HepG2 (cell line): ENCODE data around the gene CKAP5. TPM values are rescaled to one million over a fixed set of nuclear protein-coding genes. Genes with fewer than 3 reads are reported as not detected.
A peak's percentile ranks its signal among the peaks of the same experiment; 100 is the strongest.

Source experiments
- ATAC-seq: fragments of 200-7000 bp; cut with Tn5 transposase; 3 replicates; pipeline ENCODE4 v1.9.1; 2020; ENCODE audit warnings: mild to moderate bottlenecking, moderate library complexity
- BruUV-seq: library from RNA; stranded (reverse); fragments of 400-500 nt; replicated peaks from 2 replicates; lab custom pipeline; 2021; lab: Mats Ljungman, UMichigan
- CTCF ChIA-PET: fragments of 300-600 bp; formaldehyde crosslinking; extraction: SDS; loops from one replicate; lab custom pipeline; 2021; ENCODE audit warnings: low total read pairs, inconsistent platforms, low intra/inter-chr PET ratio; lab: Yijun Ruan, JAX
- POLR2A ChIA-PET: fragments of 350-600 bp; sonication (Branson Sonifier 250); formaldehyde crosslinking; loops from one replicate; lab custom pipeline; 2020; ENCODE audit warnings: antibody characterized with exemption, inconsistent platforms; lab: Yijun Ruan, JAX
- DNase-seq: peaks from one replicate; pipeline ENCODE4 v3.0.0-alpha.2; 2015; ENCODE audit warnings: low spot score
- FAIRE-seq: peaks from 3 replicates; lab custom pipeline; 2011; peaks lifted over from hg19 to GRCh38; lab: Jason Lieb, UNC
- H2AFZ ChIP-seq: one replicate; pipeline ENCODE4 v1.6.1; 2011; ENCODE audit warnings: low read length, inconsistent platforms
- H3K27ac ChIP-seq: fragments of 300-600 bp; 3 replicates; pipeline ENCODE4 v1.8.0; 2011; ENCODE audit warnings: mixed run types, mild to moderate bottlenecking, mixed read lengths, low read length, inconsistent platforms; ENCODE audit not compliant: insufficient read depth; ENCODE audit errors: extremely low read length
- H3K27me3 ChIP-seq, 2 experiments: fragments of 200-600 bp in 1 of 2; 2 replicates in 1 of 2; 3 replicates in 1 of 2; pipeline versions ENCODE4 v1.6.0 to v1.8.0; 2011; ENCODE audit warnings: low read length in 2 of 2, mild to moderate bottlenecking in 2 of 2, moderate library complexity in 2 of 2, inconsistent platforms in 1 of 2; ENCODE audit not compliant: insufficient read depth in 2 of 2, control insufficient read depth in 1 of 2
- H3K36me3 ChIP-seq, 2 experiments: fragments of 200-600 bp in 1 of 2; replicated peaks in 1 of 2; 2 replicates in 1 of 2; 3 replicates in 1 of 2; pipeline versions ENCODE4 v1.5.1 to v1.8.0; 2011; ENCODE audit warnings: low read length in 2 of 2, inconsistent platforms in 1 of 2; ENCODE audit not compliant: insufficient read depth in 2 of 2, control insufficient read depth in 1 of 2
- H3K4me1 ChIP-seq: 2 replicates; pipeline ENCODE4 v1.5.1; 2012; ENCODE audit warnings: low read length, inconsistent platforms; ENCODE audit not compliant: insufficient read depth
- H3K4me2 ChIP-seq: 2 replicates; pipeline ENCODE4 v1.6.0; 2011; ENCODE audit warnings: low read depth, low read length, inconsistent platforms
- H3K4me3 ChIP-seq, 3 experiments: fragments of 200-600 bp in 1 of 3; sonication (generic), shearing (Covaris generic) in 1 of 3; replicated peaks in 1 of 3; 2 replicates each; pipeline ENCODE4 v1.5.1; 2011 to 2016; ENCODE audit warnings: low read length in 3 of 3, inconsistent platforms in 2 of 3, low read depth in 2 of 3, mild to moderate bottlenecking in 2 of 3, control low read depth in 1 of 3, mixed read lengths in 1 of 3; ENCODE audit not compliant: insufficient read depth in 1 of 3
- H3K79me2 ChIP-seq: one replicate; pipeline ENCODE4 v1.6.1; 2011; ENCODE audit warnings: low read length, inconsistent platforms; ENCODE audit not compliant: insufficient read depth
- H3K9ac ChIP-seq: 2 replicates; pipeline ENCODE4 v1.6.0; 2011; ENCODE audit warnings: mild to moderate bottlenecking, low read depth, low read length, inconsistent platforms; ENCODE audit not compliant: insufficient read depth
- H3K9me3 ChIP-seq: 2 replicates; pipeline ENCODE4 v1.5.1; 2012; ENCODE audit warnings: mild to moderate bottlenecking, low read length
- H4K20me1 ChIP-seq: 2 replicates; pipeline ENCODE4 v1.6.0; 2011; ENCODE audit warnings: inconsistent platforms, mild to moderate bottlenecking, low read length, moderate library complexity; ENCODE audit not compliant: insufficient read depth
- ARNTL ChIP-seq: sonication (generic); formaldehyde crosslinking; IDR thresholded peaks from 2 replicates; pipeline ENCODE4 v1.4.0; 2020; ENCODE audit warnings: mild to moderate bottlenecking, missing genetic modification reagents
- CBX5 ChIP-seq: sonication (generic); formaldehyde crosslinking; IDR thresholded peaks from 2 replicates; pipeline ENCODE4 v1.4.0; 2020; ENCODE audit warnings: missing genetic modification reagents, borderline replicate concordance
- CEBPB ChIP-seq: IDR thresholded peaks from 2 replicates; pipeline ENCODE4 v1.6.1; 2011; ENCODE audit warnings: low read depth, low read length, improper control_type of control experiment, borderline replicate concordance
- CHCHD3 ChIP-seq: sonication (generic); formaldehyde crosslinking; IDR thresholded peaks from 2 replicates; pipeline ENCODE4 v1.8.0; 2022; ENCODE audit warnings: mild to moderate bottlenecking, missing genetic modification reagents, moderate library complexity
- DRAP1 ChIP-seq: IDR thresholded peaks from 2 replicates; pipeline ENCODE4 v1.6.1; 2016; ENCODE audit warnings: missing genetic modification reagents, missing compliant biosample characterization
- GABPA ChIP-seq, 2 experiments: IDR thresholded peaks; 2 replicates each; pipeline ENCODE4 v1.6.1; 2011 to 2016; ENCODE audit warnings: low read depth in 2 of 2, low read length in 1 of 2, missing biosample characterization in 1 of 2, missing genetic modification characterization in 1 of 2
- LBX2 ChIP-seq: sonication (generic); formaldehyde crosslinking; IDR thresholded peaks from 2 replicates; pipeline ENCODE4 v1.5.0; 2020; ENCODE audit warnings: missing genetic modification reagents, mild to moderate bottlenecking, borderline replicate concordance
- MAF1 ChIP-seq: sonication (generic); formaldehyde crosslinking; IDR thresholded peaks from 2 replicates; pipeline ENCODE4 v1.5.0; 2020; ENCODE audit warnings: missing genetic modification reagents, borderline replicate concordance
- RXRA ChIP-seq: sonication (generic); formaldehyde crosslinking; IDR thresholded peaks from 2 replicates; pipeline ENCODE4 v1.5.1; 2020; ENCODE audit warnings: missing genetic modification reagents
- SNAPC4 ChIP-seq: sonication (generic); formaldehyde crosslinking; IDR thresholded peaks from 2 replicates; pipeline ENCODE4 v1.4.0; 2020; ENCODE audit warnings: mild to moderate bottlenecking, missing genetic modification reagents
- ZFP1 ChIP-seq: IDR thresholded peaks from 2 replicates; pipeline ENCODE4 v1.6.1; 2016
- ZKSCAN5 ChIP-seq: sonication (generic); formaldehyde crosslinking; IDR thresholded peaks from 2 replicates; pipeline ENCODE4 v1.5.1; 2020; ENCODE audit warnings: mild to moderate bottlenecking, missing genetic modification reagents
- ZMYM3 ChIP-seq: sonication (generic); formaldehyde crosslinking; IDR thresholded peaks from 2 replicates; pipeline ENCODE4 v1.5.1; 2020; ENCODE audit warnings: mild to moderate bottlenecking, missing genetic modification reagents
- ZNF20 ChIP-seq: sonication (generic); formaldehyde crosslinking; IDR thresholded peaks from 2 replicates; pipeline ENCODE4 v1.4.0; 2020; ENCODE audit warnings: mild to moderate bottlenecking, moderate library complexity, missing genetic modification reagents
- ZNF431 ChIP-seq: sonication (generic); formaldehyde crosslinking; IDR thresholded peaks from 2 replicates; pipeline ENCODE4 v1.9.0; 2022; ENCODE audit warnings: missing genetic modification reagents, low read depth, mild to moderate bottlenecking, borderline replicate concordance
- ZNF556 ChIP-seq: sonication (generic); formaldehyde crosslinking; IDR thresholded peaks from 2 replicates; pipeline ENCODE4 v1.4.0; 2020; ENCODE audit warnings: mild to moderate bottlenecking, missing genetic modification reagents, borderline replicate concordance
- ZNF749 ChIP-seq: sonication (generic); formaldehyde crosslinking; IDR thresholded peaks from 2 replicates; pipeline ENCODE4 v1.8.0; 2022; ENCODE audit warnings: mild to moderate bottlenecking, missing genetic modification reagents, moderate library complexity, borderline replicate concordance
- WGBS: methylation state at CpG from one replicate; pipeline ENCODE4 v1.1.6; 2017; ENCODE audit warnings: low lambda C conversion rate; 5-methylcytosine and 5-hydroxymethylcytosine counted together
- in situ Hi-C: cut with HindIII; loops from 2 replicates; pipeline ENCODE4 v1.10.0; 2017; ENCODE audit warnings: low pct_unique_long_range_greater_than_20kb; ENCODE audit not compliant: extremely low pct_ligation_motif_present
- intact Hi-C: fragments of 100-400 bp; cut with micrococcal nuclease; formaldehyde crosslinking; loops from one replicate; pipeline ENCODE4 v1.10.0; 2022; ENCODE audit not compliant: unreplicated experiment
- polyA plus RNA-seq, 8 experiments: library from polyadenylated mRNA; depleted of rRNA in 3 of 8; stranded (reverse) in 7 of 8; unstranded in 1 of 8; fragments of >200 nt; fragmentation: Illumina TruSeq in 4 of 8; extraction: Trizol in 4 of 8; gene quantifications; 2 replicates each; pipeline versions ENCODE4 v1.2.1 to v1.2.3, GENCODE V29; 2011 to 2016; ENCODE audit warnings: low read depth in 4 of 8, missing spikeins in 1 of 8, mixed read lengths in 1 of 8; ENCODE audit not compliant: insufficient read depth in 1 of 8
- total RNA-seq, 5 experiments: library from RNA; depleted of rRNA; stranded (reverse); fragments of >200 nt; fragmentation: Illumina TruSeq; extraction: Trizol; gene quantifications; 2 replicates each; pipeline ENCODE4 v1.2.3, GENCODE V29; 2016; ENCODE audit warnings: low read depth in 1 of 5

The CKAP5 gene
- total and polyA plus RNA-seq, 2 of the 13 experiments (the other 11 are each of a cell fraction or from before 2014, with no cell fraction given), result 79.2 to 103 TPM

- no peaks in the 10 kb centered on the region for H3K79me2 ChIP-seq
- peak; percentile 29; the same call in 2 of the 3 replicates for ATAC-seq
- no peaks in the 10 kb centered on the region for H3K9me3 ChIP-seq
- H3K4me3 ChIP-seq, result no peak overlapping the region
- intact Hi-C loops (no loop called here), in situ Hi-C loops (no loop called here)
- H4K20me1 ChIP-seq, result no peaks in the 10 kb centered on the region
- CTCF ChIA-PET, result no interaction called here
- H3K9ac ChIP-seq, result no peak overlapping the region
- POLR2A ChIA-PET, result interaction anchor here (1.5 kb wide), 1 partner anchor 10 kb away, joined by 6 read pairs; the partner anchor contains the start of genes ARHGAP1 and ZNF408
- no TSS peak for BruUV-seq
- H2AFZ ChIP-seq, result no peak overlapping the region
- no peak for TF ChIP-seq CHCHD3 (CRISPR knock-in tag)
- no peak for TF ChIP-seq ZNF431 (CRISPR knock-in tag)
- TF ChIP-seq ZFP1, result no peak
- TF ChIP-seq DRAP1 (CRISPR knock-in tag), result no peak
- no peak for TF ChIP-seq ZMYM3 (CRISPR knock-in tag)
- TF ChIP-seq ARNTL (CRISPR knock-in tag), result no peak
- no peak for TF ChIP-seq SNAPC4 (CRISPR knock-in tag)
- TF ChIP-seq ZNF20 (CRISPR knock-in tag), result no peak
- no peak for TF ChIP-seq ZNF749 (CRISPR knock-in tag)
- no peak for TF ChIP-seq CEBPB
- no peak for TF ChIP-seq CBX5
- no peak for TF ChIP-seq ZNF556 (CRISPR knock-in tag)
- TF ChIP-seq GABPA (IDR thresholded peaks at IDR 0.05; ENCODE audit: low read depth, low read length), result no peak
- TF ChIP-seq GABPA (CRISPR knock-in tag; IDR thresholded peaks at IDR 0.05; ENCODE audit: low read depth), result no peak
- TF ChIP-seq RXRA, result no peak
- no peak for TF ChIP-seq MAF1
- TF ChIP-seq LBX2, result no peak
- no peak for TF ChIP-seq ZKSCAN5 (CRISPR knock-in tag)
- TF ChIP-seq, all 625 proteins: peak for 0
- DNase-seq (no peak), FAIRE-seq (no peak)
- WGBS, result 93% methylated on average over 10 of the region's 10 CpGs
- Histone ChIP-seq H3K36me3 (peaks cover 2 to 11% of the 10 kb centered on the region in 2 experiments; a peak in 4 of 5 replicates), H3K4me2 (no peak overlapping the region), H3K27ac (no peak overlapping the region), H3K4me1 (peaks cover 46% of the 10 kb centered on the region), H3K27me3 (no peaks in the 10 kb centered on the region)
Measured at GRCh38 chr11:46710821-46711269, 135.2 kb downstream of the CKAP5 start.
